AG04450 (cell line): ENCODE data around the gene CLEC19A. TPM values are rescaled to one million over a fixed set of nuclear protein-coding genes. Genes with fewer than 3 reads are reported as not detected.

Source experiments
- CTCF ChIA-PET: fragments of 300-600, 350-600 bp; formaldehyde crosslinking; extraction: SDS; loops from one replicate; lab custom pipeline; 2022; ENCODE audit warnings: antibody characterized with exemption, inconsistent platforms; lab: Charles Lee
- POLR2A ChIA-PET: fragments of 350-600 bp; formaldehyde crosslinking; extraction: SDS; loops from one replicate; lab custom pipeline; 2021; ENCODE audit warnings: antibody characterized with exemption, inconsistent platforms; lab: Yijun Ruan, JAX
- DNase-seq: peaks from one replicate; pipeline ENCODE4 v3.0.0-alpha.2; 2011; ENCODE audit warnings: low read depth, low spot score
- H3K27ac ChIP-seq: one replicate; pipeline ENCODE4 v1.5.1; 2012; ENCODE audit warnings: low read depth, low read length, control low read depth
- H3K27me3 ChIP-seq: one replicate; pipeline ENCODE4 v1.6.0; 2012; ENCODE audit warnings: low read length; ENCODE audit not compliant: control insufficient read depth, insufficient read depth
- H3K4me3 ChIP-seq: 2 replicates; pipeline ENCODE4 v1.5.1; 2011; ENCODE audit warnings: mild to moderate bottlenecking, low read depth, low read length, control low read depth
- H3K9me3 ChIP-seq: 2 replicates; pipeline ENCODE4 v1.5.1; 2012; ENCODE audit warnings: low read length; ENCODE audit not compliant: control insufficient read depth, insufficient read depth
- CTCF ChIP-seq: IDR thresholded peaks from 2 replicates; pipeline ENCODE4 v1.5.1; 2011; ENCODE audit warnings: low read depth, low read length, control low read depth, inconsistent platforms
- polyA plus RNA-seq: library from polyadenylated mRNA; depleted of rRNA; stranded (reverse); fragments of >200 nt; gene quantifications from 2 replicates; pipeline ENCODE4 v1.2.3, GENCODE V29; 2011

Gene CLEC19A
- polyA plus RNA-seq, 1 experiment: not detected

DNA sequence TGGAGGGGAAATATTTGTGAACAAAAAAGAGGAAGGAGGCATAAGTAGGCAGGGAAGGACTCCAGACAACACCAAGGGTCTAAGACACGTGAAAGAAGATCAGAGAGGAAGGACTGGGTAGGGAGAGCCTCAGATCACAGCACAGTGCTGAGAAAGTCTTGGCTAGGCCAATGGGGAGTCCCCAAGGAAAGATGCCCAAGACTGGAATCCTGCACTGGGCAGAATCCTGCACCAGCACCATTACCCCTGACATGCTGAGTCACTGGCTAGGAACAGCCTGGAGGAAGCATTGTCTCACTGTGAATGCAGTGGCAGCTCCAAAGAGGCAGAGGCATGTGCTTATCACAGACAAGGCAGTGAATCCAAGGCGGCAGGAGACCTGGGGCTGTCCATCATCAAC lies 19.2 kb downstream of the CLEC19A start:
- no peak overlapping the region for H3K4me3 ChIP-seq
- CTCF ChIA-PET: no interaction called here
- no peak overlapping the region for H3K27ac ChIP-seq
- TF ChIP-seq CTCF: no peak
- no peaks in the 10 kb centered on the region for H3K9me3 ChIP-seq
- H3K27me3 ChIP-seq: no peaks in the 10 kb centered on the region
- POLR2A ChIA-PET: no interaction called here
- no peak for DNase-seq

- no peak for TF ChIP-seq CTCF
- CTCF ChIA-PET: no interaction called here
These were observed 19.9 kb downstream of the CLEC19A start for GRCh38 chr16:19305443-19305842.

GRCh38 chr16:19307587-19308241 lies 22.2 kb downstream of the CLEC19A start:
- Histone ChIP-seq H3K9me3 (no peaks in the 10 kb centered on the region), H3K27ac (no peak overlapping the region), H3K4me3 (no peak overlapping the region), H3K27me3 (no peaks in the 10 kb centered on the region)
- ChIA-PET CTCF (interaction anchor here (1.4 kb wide), 1 partner anchor 12 kb away, joined by 4 read pairs; no protein-coding TSS in a partner anchor), POLR2A (no interaction called here)
- TF ChIP-seq CTCF: no peak
- no peak for DNase-seq

More at GRCh38 chr16:19305443-19305842, 19.9 kb downstream of the CLEC19A start:
- Histone ChIP-seq H3K9me3 (no peaks in the 10 kb centered on the region), H3K27ac (no peak overlapping the region), H3K4me3 (no peak overlapping the region), H3K27me3 (no peaks in the 10 kb centered on the region)
- POLR2A ChIA-PET: no interaction called here
- DNase-seq: no peak

- Histone ChIP-seq H3K27me3 (no peaks in the 10 kb centered on the region), H3K27ac (no peak overlapping the region), H3K9me3 (no peaks in the 10 kb centered on the region), H3K4me3 (no peak overlapping the region)
- POLR2A ChIA-PET: no interaction called here
- no peak for TF ChIP-seq CTCF
- CTCF ChIA-PET: interaction anchor here (1.4 kb wide), 1 partner anchor 12 kb away, joined by 4 read pairs; no protein-coding TSS in a partner anchor
- no peak for DNase-seq
These were observed 22.9 kb downstream of the CLEC19A start for GRCh38 chr16:19308392-19308791.

DNA sequence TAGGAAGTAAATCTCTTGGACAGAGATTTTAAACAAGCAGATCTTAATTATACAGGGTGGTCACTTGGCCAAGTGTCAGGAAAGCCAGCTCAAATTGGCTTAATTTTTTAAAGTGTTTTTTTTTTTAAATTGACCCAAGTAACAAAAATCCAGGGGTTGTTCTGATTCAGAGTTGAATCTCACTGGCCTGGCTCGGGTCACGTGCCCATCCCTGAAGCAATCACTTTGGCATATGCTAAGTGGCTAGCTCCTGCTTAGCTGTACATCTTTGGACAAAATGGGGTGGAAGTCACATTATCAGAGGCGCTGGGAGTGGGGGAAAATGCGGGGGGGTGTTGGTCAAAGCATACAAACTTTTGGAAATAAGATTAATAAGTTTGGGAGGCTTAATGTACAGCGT lies 23.6 kb downstream of the CLEC19A start:
- H3K9me3 ChIP-seq: no peaks in the 10 kb centered on the region
- H3K4me3 ChIP-seq: no peak overlapping the region
- H3K27ac ChIP-seq: no peak overlapping the region
- ChIA-PET CTCF (interaction anchor here (1.4 kb wide), 1 partner anchor 11 kb away, joined by 4 read pairs; no protein-coding TSS in a partner anchor), POLR2A (no interaction called here)
- no peak for TF ChIP-seq CTCF
- DNase-seq: no peak
- no peaks in the 10 kb centered on the region for H3K27me3 ChIP-seq
